GM19452 (cell line): ENCODE data around the gene HOXD13.

ENCODE experiments used
- ATAC-seq: cut with Tn5 transposase; IDR thresholded peaks from one replicate; pipeline ENCODE4 v1.9.1; 2021; ENCODE audit not compliant: unreplicated experiment

Gene HOXD13

GRCh38 chr2:176092270-176093144 lies at the start of gene HOXD13:
Gene HOXD13 (plus strand): TSS chr2:176092721. CDS start chr2:176092891, 170 bp downstream.
- no peak for ATAC-seq

- no peak for ATAC-seq
Measured at GRCh38 chr2:176056406-176056805, 36.1 kb upstream of the HOXD13 start.

DNA sequence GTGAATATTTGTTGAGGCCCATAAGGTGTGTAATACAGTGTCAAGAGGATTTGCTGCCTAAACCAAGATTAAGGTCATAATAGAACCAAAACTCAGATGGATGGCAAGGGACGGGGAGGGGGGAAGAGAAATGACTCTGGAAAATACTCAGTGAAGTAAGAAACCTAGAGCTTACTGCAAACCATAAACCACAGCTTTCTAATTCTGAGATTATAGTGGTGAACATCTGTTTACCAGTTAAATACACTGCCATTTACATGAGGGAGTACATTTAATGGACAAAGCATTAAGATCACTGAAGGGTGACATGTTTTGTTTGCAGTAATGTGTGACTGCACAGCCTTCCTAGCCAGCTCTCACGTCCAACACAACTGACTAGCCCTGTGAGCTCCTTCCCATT lies 28.6 kb upstream of the HOXD13 start:
- ATAC-seq = no peak

GRCh38 chr2:176066645-176067588 lies 25.6 kb upstream of the HOXD13 start:
- ATAC-seq = no peak

DNA sequence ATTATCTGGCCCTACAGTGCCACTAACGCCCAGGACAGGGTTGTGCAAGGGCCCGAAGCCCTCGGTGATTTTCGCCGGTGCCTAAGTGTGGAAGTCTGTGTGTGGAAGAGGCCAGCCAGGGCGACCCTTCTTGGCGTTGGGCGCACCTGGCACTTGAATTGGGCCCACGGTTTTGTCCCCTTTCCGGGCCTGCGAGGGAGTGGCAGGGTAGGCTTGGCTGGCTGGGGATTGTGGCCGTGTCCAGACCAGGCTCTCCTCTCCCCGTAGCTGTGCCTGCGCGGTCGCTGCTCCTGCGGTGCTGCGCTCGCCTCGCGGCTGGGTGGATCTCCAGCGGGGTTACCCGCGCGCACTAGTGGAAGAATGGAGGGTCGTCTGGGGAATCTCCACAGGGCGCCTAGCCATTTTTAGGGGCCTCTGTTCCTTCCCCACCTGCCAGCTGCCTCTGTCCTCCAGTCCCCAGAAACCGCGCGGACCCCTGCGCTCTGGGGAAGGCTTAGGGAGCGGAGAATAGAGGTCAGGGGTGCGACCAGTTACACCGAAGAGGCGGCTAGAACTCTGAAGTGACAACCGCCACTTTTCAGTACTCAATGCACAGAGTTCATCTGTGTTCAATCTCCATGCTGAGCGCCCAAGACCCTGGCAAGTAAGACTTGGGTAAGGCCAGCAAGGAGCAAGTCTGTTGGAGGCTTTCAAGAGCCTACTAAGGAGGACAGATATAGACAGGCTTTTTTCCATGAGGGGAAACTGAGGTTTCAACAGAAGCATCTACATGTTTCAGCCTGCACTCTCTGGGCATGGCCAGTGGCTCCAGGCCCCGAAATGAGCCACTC lies 24.7 kb upstream of the HOXD13 start:
- no peak for ATAC-seq

GRCh38 chr2:176068419-176068832 lies 24.1 kb upstream of the HOXD13 start:
- no peak for ATAC-seq

GRCh38 chr2:176071330-176072291 lies 20.9 kb upstream of the HOXD13 start:
- ATAC-seq = no peak

DNA sequence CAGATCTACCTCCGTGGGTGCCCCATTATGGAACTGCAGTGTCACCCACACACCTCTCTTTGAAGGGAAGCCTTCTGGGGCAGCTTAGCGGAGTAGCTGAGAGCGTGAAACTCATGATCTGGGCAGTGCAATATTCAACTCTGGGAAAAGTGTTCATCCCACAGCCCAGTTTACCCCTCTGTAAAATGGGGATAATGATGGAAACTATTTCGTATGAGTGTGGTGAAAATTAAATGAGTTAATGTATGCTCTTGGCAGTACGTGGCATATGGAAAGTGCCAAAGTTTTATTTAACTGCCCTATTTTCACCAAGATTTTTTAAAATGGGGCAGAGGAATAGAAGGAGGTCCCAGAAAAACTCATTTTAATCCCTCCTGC lies 20.2 kb upstream of the HOXD13 start:
- no peak for ATAC-seq

DNA sequence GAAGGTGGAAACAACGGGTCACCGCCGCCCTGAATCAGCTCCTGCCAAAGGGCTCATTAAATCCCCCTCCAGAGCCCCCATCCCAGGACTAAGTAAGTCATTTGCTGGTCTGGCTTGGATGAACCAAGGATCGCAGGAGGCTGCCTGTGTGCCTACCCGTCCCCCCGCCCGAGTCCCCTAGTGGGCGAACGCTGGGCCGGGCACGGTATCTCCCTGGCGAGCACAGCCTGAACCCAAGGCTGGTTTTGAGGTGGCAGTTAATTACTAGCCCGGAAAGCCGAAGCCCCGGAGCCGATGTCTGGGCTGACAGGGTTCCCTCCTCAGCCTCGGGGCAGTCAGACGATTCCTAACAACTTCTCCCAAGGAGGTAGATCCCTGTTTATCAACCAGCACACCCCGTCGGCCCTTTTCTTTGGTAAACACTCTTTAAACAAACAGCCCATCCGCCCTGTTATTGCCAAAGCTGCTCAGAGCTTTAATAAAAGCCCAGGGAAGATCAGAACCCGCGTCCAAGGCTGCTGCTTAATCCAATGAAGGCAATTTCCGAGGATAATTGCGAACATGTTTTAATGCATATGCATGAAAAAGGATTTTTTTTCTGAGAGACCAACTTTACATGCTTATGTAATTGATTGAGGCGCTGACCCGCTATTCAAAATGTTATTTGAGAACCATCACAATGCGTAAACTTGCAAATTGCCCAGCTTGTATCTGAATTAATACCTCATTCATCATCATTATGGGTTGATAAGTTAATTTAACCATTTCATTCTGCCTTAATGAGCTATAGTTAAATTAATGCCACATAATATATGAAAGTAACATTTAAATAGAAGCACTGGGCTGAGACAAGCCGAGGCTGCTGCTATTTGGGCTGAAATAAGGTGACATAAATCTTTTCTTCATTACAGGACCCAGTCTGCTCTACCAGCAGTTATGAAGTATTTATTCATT lies 19.3 kb upstream of the HOXD13 start:
- ATAC-seq = no peak

DNA sequence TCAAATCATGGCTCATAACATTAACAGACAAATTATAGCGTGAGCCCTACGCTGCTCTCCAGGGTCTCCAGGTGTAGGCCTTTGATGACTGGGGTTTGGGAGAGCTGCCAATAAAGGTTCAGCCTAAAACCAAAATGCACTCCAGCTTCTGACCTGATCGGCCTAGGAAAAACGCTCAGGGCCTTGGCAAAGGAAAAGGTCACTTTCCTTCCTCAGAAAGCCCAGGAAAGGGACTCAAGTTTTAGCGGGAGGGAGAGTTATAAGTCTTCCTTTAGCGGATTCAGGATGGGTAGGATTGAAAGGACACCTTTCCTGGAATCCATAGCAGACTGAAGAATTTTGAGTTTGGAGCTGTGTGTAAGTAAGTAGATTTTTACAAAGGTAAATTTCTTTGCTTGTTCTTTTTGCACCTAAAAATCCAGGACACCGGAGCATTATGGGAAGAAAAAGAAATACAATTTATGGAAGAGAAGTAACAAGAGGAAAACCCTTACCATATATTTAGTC lies 17.5 kb upstream of the HOXD13 start:
- ATAC-seq = no peak

- no peak for ATAC-seq
Measured at GRCh38 chr2:176075481-176075880, 17.0 kb upstream of the HOXD13 start.

GRCh38 chr2:176076063-176076462 lies 16.5 kb upstream of the HOXD13 start:
- no peak for ATAC-seq

DNA sequence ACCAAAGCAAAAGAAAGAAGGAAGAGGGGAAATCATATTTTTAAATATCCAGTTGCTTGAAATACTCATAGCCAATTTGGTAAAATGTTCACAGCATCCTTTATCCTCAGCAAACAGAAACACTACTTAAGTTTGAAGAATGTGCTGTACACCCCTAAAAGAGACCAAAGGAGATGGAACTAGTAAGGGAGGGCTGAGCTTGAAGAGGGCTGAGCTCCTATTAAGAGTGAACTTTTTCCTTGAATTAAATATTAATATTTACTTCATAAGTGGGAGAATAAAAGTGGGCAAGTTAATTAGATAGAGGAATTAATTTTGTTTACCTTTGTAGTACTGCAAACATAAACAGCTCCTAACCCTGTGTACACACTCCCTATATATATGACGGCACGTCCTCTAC lies 15.7 kb upstream of the HOXD13 start:
- ATAC-seq = no peak

GRCh38 chr2:176078541-176079284 lies 13.8 kb upstream of the HOXD13 start:
- no peak for ATAC-seq

GRCh38 chr2:176079285-176079830 lies 13.2 kb upstream of the HOXD13 start:
- no peak for ATAC-seq

DNA sequence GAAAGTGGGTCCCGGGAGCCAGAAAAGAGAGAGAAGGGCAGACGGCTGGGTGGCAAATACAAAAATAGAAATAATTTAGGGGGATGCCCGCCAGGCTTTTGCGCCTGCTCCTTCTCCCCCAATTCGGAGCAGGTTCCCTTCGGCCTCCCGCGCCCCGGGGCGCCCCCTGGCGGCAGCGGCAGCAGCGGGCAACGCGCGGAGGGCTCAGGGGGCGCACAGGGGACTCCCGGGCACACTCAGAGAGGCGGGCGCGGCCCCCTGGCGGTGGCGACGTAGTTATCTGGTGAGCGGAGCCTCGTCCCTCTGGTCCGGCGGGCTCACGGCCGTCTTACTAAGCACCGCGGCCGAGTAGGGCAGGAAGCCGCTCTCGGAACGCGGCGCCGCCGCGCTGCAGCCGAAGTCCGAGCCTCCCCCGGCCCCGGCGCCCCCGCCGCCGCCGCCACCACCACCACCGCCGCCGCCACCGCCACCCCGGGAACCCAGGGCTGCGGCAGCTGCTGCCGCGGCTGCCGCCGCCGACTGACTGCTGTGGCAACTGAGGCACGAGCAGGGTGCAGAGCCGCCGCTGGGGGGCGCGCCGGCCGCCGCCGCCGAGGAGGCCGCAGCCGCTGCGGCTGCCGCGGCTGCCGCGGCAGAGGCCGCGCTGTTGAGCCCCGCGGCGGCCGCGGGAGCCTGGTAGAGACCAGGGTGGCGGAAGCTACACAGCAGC lies 12.5 kb upstream of the HOXD13 start:
- ATAC-seq = no peak
